NB4 (cell line): ENCODE data around the gene GALNT14.

Experiments used
- DNase-seq: peaks from one replicate; pipeline ENCODE4 v3.0.0; 2010; ENCODE audit warnings: low read depth
- H3K4me3 ChIP-seq: one replicate; pipeline ENCODE4 v1.5.1; 2011; ENCODE audit warnings: mild to moderate bottlenecking, low read depth, low read length, moderate library complexity
- CTCF ChIP-seq: IDR thresholded peaks from one replicate; pipeline ENCODE4 v1.5.1; 2012; ENCODE audit warnings: low read depth, low read length
- MAX ChIP-seq: IDR thresholded peaks from 2 replicates; pipeline ENCODE4 v1.6.1; 2011; ENCODE audit warnings: low read depth, low read length
- MYC ChIP-seq: IDR thresholded peaks from 2 replicates; pipeline ENCODE4 v1.6.1; 2011; ENCODE audit warnings: low read depth, low read length
- POLR2A ChIP-seq: IDR thresholded peaks from 2 replicates; pipeline ENCODE4 v1.6.1; 2011; ENCODE audit warnings: mild to moderate bottlenecking; ENCODE audit not compliant: insufficient read length; ENCODE audit errors: extremely low read depth

Gene GALNT14

GRCh38 chr2:31018280-31018679, 120.0 kb downstream of the GALNT14 start:
- DNase-seq, result no peak
- TF ChIP-seq MAX, result no peak
- TF ChIP-seq CTCF, result no peak
- TF ChIP-seq MYC, result no peak
- no peak for TF ChIP-seq POLR2A
- H3K4me3 ChIP-seq, result no peak overlapping the region

GRCh38 chr2:31016648-31017047, 121.6 kb downstream of the GALNT14 start:
- no peak for DNase-seq
- H3K4me3 ChIP-seq, result no peak overlapping the region
- TF ChIP-seq MAX, result no peak
- TF ChIP-seq POLR2A, result no peak
- no peak for TF ChIP-seq MYC
- TF ChIP-seq CTCF, result no peak

- no peak for DNase-seq
- no peak overlapping the region for H3K4me3 ChIP-seq
These were observed 123.7 kb downstream of the GALNT14 start for GRCh38 chr2:31014516-31014915.

GRCh38 chr2:31013301-31013700, 124.9 kb downstream of the GALNT14 start:
- H3K4me3 ChIP-seq, result no peak overlapping the region
- TF ChIP-seq CTCF (no peak), MAX (no peak), MYC (no peak), POLR2A (no peak)
- no peak for DNase-seq

More at GRCh38 chr2:31014516-31014915, 123.7 kb downstream of the GALNT14 start:
- TF ChIP-seq CTCF (no peak), POLR2A (no peak), MAX (no peak), MYC (no peak)

GRCh38 chr2:31012406-31012805, 125.8 kb downstream of the GALNT14 start:
- no peak overlapping the region for H3K4me3 ChIP-seq
- TF ChIP-seq CTCF, result no peak
- no peak for DNase-seq

GRCh38 chr2:31011587-31011986, 126.7 kb downstream of the GALNT14 start:
- TF ChIP-seq MYC, result no peak
- no peak for TF ChIP-seq CTCF
- TF ChIP-seq MAX, result no peak
- no peak for TF ChIP-seq POLR2A
- no peak overlapping the region for H3K4me3 ChIP-seq
- DNase-seq, result no peak
